HCEC 1CT (cell line): ENCODE data around the gene ATG10.
"Not testable (repeated sequence)": the region's sequence is repeated elsewhere in the genome, so short reads cannot be mapped to it uniquely, and the experiment has no call there.

Experiments
- DNase-seq: peaks from one replicate; pipeline ENCODE4 v3.0.0-alpha.2; 2017

ATG10 gene

DNA sequence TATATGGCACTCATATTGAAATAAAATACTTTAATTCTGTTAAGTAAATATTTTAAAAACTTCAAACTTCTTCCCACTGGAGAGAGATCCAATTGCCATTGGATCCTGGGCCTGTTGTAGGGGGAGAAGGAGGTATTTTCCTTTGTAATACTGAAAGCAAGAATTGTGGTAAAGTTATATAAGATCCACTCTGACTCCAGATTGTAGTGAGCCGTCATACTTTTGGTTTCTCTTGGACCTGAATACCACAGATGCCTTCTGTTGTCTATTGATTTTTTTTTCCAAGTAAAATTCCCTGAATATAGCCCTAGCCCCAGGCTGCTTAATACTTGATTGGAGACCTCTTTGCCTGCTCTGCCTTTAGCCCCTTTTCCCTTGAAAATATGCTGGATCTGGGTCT is 86.9 kb downstream of the ATG10 start:
- DNase-seq: no peak

DNA sequence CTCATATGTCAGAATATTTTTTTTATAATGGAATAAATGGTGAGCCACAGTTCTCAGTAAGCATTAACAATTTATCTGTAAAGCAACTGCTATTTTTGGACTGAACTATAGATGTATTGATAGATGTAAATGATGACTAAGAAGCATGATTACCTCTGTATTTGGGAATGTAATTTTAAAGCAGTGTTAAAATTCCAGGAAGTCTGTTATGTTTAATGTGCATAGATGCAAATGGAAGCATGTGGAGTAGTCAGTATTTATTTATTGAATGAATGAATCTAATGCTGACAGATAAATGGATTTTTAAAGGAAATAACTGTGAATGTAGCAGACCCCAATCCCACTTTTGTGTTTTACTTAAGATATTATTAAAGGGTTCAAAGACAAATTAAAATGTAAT is 95.0 kb downstream of the ATG10 start:
- no peak for DNase-seq

DNA sequence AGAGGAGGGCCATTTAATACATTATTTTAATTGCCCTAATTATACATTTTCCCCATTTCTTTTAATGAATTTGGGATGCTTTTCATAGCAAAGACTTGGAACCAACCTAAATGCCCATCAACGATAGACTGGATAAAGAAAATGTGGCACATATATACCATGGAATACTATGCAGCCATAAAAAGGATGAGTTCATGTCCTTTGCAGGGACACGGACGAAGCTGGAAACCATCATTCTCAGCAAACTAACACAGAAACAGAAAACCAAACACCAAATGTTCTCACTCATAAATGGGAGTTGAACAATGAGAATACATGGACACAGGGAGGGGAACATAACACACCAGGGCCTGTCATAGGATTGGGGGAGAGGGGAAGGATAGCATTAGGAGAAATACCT is 96.2 kb downstream of the ATG10 start:
- DNase-seq: not testable (repeated sequence)

DNA sequence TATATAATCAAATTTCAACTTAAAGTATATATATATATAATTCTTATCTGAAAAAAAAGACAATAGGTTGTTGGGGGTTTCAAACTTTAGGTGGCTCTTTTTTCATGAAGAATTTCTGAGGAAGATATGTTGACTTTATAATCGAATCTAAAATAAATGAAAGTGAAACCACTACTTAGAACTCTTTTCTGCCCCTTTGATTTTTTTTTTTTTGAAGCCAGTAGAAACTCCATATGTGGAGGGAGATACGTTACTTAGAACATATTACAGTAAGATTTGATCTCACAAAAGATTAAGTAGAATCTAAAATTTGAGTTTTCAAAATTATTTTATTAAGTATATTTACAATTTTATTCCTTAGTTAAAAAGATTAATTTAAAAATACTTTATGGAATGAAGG is 96.9 kb downstream of the ATG10 start:
- no peak for DNase-seq

DNA sequence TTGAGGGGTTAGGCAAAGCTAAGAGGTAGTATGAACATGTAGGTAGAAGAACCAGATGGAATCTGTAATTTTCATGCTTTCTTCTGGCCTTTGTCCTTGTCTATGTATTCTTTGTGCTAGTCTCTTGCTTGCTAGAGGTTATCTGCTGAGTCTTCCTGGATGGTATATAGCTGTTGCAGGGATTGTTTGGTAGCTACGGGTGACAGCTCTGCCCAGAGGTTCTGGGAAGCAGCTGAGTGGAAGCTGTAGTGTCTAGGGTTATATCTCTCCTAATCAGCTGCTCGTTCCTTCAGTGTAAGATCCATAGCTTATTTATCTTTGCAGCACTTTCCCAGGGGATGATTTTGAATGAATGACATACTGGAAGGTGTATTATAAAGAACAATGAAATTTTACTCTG is 100.3 kb downstream of the ATG10 start:
- DNase-seq: no peak

DNA sequence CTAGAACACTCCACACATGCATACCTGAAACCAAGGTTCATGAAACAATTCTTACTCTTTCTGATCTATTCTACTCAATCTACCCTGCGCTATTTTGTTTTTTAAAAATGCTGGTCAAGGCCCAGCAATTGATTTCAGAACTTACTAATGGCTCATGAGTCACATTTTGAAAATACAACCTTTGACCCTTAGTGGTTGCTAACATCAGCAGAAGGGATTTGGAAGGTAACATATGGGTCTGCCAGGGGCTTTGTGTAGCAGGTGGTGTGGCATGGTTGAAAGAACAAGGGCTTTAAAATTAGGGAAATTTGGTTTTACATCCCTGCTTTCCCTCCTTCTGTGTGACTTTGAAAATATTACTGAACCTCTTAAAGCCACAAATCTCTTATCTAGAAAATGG is 101.4 kb downstream of the ATG10 start:
- peak; percentile 13 for DNase-seq

DNA sequence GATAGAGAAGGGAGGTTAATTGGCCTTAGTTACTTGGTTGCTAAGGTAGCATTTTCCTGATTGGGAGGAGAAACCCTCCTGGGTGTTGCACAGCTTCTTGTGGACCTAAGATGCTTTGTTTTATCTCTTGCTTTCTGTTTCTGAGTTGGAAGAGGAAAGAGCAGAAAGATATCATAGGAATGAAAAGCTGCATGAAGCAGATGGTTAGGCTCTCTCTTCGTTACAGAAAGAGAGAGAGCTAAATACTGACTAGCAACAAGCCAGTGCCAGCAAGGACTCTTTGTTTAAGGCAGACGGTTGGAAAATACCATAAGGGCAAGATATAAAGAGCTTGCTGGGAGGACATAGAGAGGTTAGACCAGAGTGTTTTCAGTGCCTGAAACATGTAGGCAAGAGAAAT is 103.1 kb downstream of the ATG10 start:
- no peak for DNase-seq

DNA sequence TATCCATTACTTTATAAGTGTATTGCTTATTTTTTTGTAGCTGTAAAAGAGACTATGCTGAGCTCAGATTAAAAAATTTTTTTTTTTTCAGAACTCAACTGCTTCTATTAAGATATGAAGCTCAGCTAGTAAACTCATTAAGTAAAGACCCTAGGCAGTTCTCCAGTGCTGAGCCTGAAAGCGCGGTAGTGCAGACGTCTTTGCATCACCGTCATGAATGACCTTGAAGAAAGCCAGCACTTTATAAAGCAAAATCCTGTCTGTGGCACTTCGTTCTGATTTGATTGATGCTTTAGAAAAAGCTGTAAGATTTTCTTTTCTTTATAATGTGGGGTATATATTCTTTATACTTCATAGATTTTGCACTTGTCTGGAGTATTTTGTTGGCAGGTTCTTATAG is 105.7 kb downstream of the ATG10 start:
- DNase-seq: no peak

DNA sequence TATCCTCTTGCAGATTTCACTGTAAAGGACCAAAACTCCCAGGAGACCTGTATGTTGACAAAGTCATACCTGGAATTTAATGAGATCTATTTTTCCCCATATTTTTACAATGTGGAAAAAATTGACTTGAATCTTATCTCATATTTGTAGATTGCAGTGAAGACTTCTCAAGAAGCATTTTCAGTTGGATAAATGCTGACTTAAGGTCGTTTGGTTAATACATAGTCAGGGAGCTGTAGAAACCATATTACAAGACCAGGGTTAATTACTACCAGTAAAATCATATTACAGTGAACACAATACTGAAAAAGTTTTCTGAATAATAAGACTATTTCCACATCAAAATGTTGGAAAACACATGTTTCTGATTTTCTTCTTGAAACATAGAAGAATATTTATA is 119.8 kb downstream of the ATG10 start:
- no peak for DNase-seq

DNA sequence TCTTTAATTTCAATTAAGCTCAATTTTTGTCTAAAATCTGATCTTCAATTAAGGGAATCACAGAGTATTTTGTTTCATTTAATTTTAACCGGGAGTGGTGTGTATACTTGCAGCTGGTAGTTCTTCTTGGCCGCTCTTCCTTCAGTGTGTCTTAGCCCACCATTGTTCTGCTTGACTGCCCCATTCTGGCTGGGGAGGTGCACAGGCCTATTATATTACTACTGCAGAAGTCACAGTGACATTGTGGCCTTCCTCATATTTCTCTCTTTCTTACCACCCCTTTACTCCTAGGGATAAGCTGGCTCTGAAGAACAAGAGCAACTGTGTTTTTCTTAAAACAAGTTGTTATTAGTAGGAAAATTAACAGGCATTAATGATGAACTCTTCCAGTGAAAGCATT is 123.7 kb downstream of the ATG10 start:
- DNase-seq: no peak

DNA sequence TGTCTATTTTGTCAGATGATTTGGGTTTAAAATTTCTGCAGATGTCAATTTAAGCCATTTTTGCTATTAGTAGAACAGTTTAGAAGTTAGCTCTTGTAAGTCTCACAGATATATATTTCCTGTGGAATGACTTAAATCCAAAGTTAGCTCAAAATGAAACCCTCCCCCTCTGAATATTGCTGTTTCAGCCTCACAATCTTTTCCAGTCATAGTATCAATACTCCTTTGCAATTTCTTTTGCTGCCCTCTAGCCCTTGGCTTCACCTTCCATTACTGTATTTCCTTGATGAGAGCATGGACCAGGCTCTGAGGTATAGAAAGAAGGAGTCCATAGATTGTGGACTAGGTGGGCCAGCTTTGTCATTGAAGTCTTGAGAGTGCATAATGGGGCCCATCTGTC is 124.4 kb downstream of the ATG10 start:
- DNase-seq: no peak

DNA sequence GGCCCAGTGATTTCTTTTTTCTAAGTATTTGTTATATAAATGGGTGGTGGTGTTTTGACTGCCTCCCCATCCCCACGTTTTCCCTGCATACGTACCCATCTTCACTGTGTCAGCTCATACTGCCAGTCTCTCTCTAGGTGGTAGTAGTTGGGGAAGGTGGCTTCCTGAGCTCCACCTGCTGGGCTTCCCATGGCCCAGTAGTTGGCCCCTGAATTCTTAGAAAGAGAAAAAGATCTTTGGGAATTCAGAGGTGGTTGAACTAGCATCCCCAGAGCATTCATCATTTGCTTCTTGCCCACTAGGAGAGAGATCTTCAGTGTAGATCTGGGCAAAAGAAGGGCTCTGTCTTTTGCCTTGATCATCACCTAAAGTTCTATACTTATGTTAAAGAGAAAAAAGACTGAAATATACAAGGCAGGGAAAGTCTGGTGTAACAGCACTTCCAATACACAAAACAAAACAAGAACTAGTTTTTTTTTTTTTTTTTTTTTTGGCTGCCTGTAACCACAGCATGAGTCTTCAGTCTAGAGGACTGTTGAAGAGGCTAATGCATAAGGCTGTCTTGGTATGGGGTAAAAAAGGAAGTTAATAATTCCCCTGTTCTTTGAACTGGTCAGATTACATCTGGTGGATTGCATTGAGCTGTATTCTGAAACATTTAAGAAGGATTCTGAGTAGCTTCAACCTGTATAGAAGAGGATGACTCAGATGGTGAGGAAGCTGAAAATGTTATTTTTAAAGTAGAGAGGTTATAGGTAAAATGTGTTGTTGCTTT is 128.7 kb downstream of the ATG10 start:
- DNase-seq: no peak

DNA sequence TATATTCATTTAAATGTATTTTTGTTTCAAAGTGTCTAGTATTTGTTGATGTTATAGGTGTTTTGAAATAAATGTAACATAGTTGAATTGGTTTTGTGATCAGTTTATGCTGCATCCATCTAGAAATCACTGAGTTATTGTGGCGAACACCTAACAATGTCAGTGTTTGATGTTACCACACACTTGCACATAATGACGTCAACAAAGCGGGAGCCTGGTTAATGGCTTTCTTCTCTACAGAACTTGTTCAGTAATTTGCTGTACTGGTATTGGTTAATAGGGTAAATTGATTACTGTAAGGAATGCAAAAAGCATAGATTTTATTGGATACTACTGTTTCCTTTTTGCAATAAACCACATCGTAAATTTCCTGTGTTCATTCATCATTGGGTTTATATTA is 133.0 kb downstream of the ATG10 start:
- DNase-seq: no peak

DNA sequence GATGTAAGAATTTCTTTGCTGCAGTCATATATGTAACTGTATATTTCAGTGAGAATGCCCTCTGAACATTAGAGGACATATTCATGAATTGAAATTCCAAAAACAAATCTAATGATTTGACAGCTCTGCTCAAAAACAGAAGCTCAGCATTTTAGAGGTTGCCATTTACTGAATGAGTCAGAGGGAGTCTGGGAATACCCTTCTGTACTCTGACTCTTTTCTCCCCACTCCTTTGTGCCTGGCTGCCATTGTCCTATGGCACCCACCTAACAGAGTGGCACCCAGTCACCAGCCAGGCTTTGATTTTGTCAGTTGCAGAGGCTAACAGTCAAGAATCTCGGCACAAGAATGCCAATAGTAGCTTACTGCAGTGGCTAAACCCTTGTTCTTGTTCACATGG is 133.6 kb downstream of the ATG10 start:
- DNase-seq: no peak

DNA sequence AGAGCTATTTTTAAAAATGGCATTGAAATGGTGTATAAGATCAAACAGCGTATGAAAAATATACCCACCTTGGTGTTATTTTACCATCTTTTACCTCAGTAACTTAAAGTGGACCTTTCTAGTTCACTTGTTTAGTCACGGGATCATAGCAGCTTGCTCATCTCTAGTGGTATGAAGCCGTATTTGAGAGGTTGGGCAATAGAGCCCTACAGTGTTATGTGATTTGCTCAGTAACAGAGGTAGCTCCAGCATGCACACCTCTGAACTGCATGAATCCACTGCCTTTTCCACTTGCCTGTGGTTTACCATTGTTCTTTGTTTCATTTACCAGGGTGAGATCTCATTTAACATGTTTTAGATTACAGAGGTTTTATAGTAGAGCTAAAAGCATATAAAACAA is 134.4 kb downstream of the ATG10 start:
- peak; percentile 29 for DNase-seq

DNA sequence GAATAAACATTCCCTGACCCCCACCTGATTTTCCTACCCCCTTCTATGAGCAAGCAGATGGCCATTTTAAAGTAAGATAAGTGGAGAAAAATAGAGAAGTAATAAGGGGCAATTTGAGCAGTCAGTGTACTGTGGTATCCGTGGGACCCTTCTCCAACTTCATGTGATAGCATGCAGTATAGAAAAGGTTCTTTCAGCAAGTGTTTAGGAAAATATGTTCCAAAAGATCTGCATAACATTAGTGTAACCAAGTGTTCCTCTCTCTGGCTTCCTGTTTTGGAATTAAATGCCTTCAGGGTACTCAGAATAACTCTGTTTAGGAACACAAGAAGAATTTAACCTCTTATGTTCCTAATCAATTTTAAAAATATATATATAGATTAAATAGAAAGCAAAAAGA is 134.9 kb downstream of the ATG10 start:
- DNase-seq: no peak

DNA sequence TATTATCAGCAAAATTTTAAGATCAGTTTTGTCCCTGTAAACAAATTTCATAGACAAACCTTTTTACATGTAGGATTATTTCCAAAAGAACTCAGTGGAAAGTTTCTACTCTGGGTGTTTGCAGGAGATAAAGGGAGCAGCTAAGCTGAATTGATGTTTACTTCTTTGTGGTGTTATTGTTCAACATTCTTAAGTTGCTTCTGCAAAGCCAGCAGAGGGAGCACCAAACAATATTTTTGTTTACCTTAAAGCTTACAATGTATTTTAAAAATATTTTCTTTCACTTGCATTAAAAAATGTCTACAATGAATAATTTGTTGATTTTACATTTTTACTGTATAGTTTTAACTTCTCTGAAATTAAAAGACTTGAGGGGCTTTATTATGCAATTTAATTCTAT is 135.4 kb downstream of the ATG10 start:
- DNase-seq: peak; percentile 60

DNA sequence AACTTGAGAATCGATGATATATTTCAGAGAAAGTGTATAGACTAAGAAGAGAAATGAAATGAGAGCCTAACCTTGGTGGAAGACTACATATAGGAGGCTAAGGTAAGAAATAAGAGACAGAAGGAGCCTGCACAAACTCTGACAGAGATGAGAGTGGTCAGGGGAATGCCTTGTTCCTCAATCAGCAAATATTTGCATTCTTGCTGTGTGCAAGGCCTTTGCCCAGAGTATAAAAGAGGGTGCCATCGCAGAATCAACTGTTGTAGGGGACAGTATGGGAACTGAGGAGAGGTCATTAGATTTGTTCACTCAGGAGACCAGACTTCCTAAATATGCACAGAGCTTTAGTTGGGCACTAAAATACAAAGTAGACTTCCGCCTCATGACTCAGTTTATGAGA is 137.2 kb downstream of the ATG10 start:
- no peak for DNase-seq

DNA sequence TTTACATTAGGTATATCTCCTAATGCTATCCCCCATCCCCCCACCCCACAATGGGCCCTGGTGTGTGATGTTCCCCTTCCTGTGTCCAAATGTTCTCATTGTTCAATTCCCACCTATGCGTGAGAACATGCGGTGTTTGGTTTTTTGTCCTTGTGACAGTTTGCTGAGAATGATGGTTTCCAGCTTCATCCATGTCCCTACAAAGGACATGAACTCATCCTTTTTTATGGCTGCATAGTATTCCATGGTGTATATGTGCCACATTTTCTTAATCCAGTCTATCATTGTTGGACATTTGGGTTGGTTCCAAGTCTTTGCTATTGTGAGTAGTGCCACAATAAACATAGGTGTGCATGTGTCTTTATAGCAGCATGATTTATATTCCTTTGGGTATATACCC is 138.1 kb downstream of the ATG10 start:
- DNase-seq: not testable (repeated sequence)

DNA sequence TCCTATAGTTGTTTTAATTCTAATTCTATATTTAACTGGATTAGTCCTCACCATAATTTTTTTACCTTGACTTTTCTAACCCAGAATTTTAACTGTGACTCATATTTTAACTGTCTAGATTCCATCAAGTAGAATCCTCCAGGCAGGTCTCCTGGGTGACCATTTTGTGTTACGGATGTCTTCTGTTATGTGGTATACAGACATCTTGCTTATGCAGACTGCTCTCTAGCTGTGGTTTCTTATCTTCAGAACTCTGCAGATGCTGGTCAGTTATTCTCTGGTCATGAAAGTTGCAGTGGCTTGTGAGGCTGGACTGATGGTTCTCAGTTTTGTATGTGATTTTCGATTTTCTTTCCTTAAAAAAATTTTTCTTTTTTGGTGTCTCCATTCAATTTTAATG is 139.4 kb downstream of the ATG10 start:
- DNase-seq: no peak

DNA sequence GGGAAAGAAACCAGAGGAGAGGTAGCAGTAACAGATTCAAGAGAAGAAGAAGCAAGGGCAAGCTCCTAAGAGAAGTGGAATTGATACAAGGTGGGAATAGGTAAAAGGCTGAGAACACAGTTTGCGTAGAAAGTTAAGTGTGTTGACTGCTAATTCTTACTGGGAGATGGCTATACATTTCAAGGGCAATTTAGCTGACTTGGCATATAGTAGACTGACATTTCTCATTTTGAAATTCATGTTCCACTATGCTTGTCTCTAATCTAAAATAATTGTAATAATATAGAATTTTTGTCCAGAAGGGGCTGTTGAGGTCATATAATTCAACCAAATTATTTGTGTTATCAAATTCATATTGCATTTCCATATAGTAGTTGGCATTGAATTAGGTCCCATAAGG is 144.0 kb downstream of the ATG10 start:
- no peak for DNase-seq

DNA sequence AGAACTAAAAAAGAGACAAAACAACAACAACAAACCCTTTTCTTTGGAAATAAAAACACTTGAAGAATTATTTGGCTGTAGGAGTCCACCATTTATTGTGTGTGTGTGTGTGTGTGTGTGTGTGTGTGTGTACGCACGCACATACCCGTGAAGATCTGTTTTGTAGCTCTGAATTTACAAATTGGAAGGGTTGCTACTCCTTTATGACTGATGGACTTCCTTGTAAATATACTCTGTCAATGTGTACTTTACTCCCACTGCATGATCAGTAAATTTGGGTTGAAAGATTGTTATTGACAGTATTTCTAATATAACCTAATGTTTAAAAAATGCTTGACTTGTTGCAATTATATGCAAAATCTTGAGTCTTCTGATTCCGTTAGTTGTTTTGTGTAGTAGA is 148.1 kb downstream of the ATG10 start:
- DNase-seq: no peak

DNA sequence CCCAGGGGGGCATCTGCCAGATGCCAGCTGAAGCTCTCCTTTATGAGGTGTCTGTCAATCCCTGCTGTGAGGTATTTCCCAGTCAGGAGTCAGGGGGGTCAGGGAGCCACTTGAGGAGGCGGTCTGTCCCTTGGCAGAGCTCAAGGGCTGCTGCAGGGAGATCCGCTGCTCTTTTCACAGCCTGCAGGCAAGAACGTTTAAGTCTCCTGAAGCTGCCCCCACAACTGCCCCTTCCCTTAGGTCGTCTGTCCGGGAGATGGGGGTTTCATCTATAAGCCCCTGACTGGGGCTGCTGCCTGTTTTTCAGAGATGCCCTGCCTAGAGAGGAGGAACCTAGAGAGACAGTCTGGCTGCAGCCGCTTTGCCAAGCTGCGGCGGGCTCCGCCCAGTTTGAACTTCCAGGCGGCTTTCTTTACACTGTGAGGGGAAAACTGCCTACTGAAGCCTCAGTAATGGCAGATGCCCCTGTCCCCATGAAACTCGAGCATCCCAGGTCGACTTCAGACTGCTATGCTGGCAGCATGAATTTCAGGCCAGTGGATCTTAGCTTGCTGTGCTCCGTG is 158.0 kb downstream of the ATG10 start:
- no peak for DNase-seq

DNA sequence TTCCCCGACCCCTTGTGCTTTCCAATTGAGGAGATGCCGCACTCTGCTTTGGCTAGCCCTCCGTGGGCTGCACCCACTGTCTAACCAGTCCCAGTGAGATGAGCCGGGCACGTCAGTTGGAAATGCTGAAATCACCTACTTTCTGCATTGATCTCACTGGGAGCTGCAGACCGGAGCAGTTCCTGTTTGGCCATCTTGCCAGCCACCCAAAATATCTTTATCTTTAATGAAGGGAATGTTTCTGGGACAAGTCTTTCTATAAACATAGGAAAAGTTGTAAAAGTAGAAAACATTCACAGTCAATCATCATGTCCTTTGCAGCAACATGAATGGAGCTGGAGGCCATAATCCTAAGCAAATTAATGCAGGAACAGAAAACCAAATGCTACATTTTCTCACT is 158.8 kb downstream of the ATG10 start:
- no peak for DNase-seq

DNA sequence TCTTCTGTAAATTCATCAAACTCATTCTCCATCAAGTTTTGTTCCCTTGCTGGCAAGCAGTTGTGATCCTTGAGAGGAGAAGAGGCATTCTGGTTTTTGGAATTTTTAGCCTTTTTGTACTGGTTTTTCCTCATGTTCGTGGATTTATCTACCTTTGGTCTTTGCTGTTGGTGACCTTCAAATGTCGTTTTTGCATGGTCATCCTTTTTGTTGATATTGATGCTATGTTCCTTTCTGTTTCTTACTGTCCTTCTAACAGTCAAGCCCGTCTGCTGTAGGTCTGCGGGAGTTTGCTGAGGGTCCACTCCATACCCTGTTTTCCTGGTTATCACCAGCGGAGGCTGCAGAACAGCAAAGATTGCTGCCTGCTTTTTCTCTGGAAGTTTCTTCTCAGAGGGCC is 165.4 kb downstream of the ATG10 start:
- DNase-seq: no peak
